HG02798 (cell line): ENCODE data around the gene SLC38A8.

ENCODE experiments used
- ATAC-seq: cut with Tn5 transposase; IDR thresholded peaks from one replicate; pipeline ENCODE4 v1.9.1; 2021; ENCODE audit warnings: mild to moderate bottlenecking; ENCODE audit not compliant: unreplicated experiment, poor library complexity

SLC38A8 gene

DNA sequence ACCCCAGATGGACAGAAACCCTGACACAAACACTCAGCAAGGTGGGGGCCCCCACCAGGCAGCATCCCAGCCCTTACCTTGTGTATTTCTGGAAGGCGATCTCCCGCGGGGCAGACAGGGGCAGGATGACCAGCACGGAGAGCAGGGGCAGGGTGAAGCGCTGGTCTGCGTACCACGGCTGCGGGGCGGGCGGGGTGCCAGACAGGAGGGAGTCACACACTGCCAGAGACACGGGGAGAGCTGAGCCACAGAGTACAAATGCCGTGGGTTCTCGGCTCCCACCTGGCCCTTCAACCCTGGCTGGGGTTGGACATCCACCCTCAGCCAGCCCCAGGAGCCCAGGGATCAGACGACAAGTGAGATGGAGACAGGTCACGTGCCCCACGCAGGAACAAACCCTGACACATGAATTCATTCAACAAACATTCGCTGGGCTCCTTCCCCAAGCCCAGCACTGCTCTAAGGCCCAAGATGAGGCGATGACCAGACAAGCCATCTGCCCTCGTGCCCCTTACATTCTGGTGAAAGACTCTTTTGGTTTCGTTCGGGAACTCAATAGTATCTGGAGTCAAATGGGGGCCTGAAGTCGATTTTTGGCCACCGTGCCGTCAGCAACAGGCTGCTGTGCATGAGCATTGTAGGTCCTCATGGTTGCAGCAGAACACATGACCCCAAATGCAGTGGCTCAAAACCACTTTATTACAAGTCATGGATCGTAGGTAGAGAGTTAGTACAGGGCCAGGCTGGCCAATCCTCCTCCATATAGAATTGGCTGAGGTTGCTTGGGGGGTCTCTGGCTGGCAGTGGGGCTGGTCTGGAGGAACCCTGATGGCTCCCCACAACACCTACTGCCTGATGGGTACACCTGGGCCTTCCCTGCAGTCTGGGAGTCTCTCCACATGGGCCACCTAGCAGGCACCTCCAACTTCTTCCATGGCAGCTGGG lies 9.1 kb downstream of the SLC38A8 start:
- no peak for ATAC-seq

GRCh38 chr16:84032458-84033178 lies 10.0 kb downstream of the SLC38A8 start:
- no peak for ATAC-seq

GRCh38 chr16:84031556-84031955 lies 11.0 kb downstream of the SLC38A8 start:
- no peak for ATAC-seq

GRCh38 chr16:84029297-84030047 lies 13.1 kb downstream of the SLC38A8 start:
- no peak for ATAC-seq

GRCh38 chr16:84027625-84028024 lies 15.0 kb downstream of the SLC38A8 start:
- ATAC-seq = no peak

DNA sequence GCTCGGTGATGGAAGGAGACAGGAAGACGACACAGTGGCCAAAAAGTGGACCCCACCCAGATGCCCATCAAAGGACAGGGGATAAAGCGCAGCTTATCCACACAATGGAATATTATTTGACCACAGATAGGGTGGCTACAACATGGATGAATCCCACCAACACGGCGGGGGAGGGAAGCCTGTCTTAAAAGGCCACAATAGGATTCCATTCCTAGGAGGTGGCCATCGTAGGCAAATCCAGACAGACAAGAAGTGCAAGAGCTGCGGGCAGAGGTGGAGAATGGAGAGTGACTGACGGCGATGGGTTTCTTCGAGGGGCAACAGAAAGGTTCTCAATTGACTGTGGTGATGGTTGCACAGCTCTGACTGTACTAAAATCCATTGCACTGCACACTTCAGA lies 16.0 kb downstream of the SLC38A8 start:
- no peak for ATAC-seq

- ATAC-seq = no peak
These were observed 17.7 kb downstream of the SLC38A8 start for GRCh38 chr16:84024854-84025253.

DNA sequence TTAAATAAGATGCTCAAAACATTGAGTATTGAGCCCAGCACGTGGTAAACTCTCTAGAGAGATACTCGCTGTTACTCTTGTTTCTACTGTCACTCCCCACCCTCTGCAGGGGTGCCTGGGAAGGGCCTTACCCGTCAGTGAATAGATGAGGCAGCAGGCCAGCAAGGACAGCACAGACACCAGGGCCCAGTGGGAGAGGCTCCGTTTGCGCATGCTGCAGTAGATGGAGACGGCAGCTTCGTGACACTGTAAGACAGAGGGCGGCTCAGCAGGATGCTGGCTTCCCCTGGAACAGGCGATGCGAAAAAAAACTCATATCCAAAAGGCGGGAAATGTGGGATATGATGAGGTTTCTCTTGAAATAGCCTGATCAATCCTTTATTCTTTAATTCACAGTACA lies 20.0 kb downstream of the SLC38A8 start:
- no peak for ATAC-seq

- no peak for ATAC-seq
These were observed 21.1 kb downstream of the SLC38A8 start for GRCh38 chr16:84021488-84021887.

DNA sequence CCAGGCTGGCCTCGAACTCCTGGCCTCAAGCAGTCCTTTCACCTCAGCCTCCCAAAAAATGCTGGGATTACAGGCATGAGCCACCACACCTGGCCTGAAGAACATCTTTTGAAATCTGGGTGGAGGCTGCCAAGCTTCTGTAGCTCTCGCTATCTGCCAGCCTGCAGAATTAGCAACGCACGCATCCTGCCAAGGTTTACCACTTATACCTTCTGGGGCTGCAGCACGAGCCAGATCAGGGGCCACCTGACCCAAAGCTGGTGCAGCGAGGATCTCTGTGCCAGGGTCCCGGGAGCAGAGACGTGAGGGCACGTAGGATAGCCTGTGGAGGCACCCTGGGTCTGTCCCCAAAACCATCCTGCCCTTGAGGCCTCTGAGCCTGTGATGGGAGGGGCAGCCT lies 22.2 kb downstream of the SLC38A8 start:
- ATAC-seq = no peak

- no peak for ATAC-seq
These were observed 23.9 kb downstream of the SLC38A8 start for GRCh38 chr16:84018710-84019109.

DNA sequence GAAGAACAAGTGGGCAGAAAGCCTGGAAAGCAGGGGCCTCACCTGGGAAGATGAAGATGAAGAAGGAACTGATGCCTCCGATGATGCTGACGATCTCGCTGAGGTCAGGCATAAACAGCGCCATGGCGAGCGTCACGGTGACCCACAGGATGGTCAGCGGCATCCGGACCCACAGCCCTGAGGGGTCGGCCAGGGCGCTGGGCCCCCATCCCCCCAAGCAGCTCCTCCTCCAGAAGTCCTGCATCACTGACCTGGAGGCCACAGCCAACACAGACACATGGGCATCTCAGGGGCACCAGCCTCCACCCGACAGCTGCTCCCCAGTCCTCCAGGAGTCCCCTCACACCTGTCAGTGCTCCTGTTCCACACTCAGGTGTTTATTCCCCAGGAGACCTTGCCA lies 26.1 kb downstream of the SLC38A8 start:
- ATAC-seq = no peak

GRCh38 chr16:84015399-84015798 lies 27.2 kb downstream of the SLC38A8 start:
- ATAC-seq = no peak

GRCh38 chr16:84014570-84015327 lies 27.8 kb downstream of the SLC38A8 start:
- no peak for ATAC-seq

- peak; percentile 70 for ATAC-seq
These were observed 28.6 kb downstream of the SLC38A8 start for GRCh38 chr16:84013787-84014569.

GRCh38 chr16:84009282-84009681 lies 33.3 kb downstream of the SLC38A8 start:
- ATAC-seq = no peak

DNA sequence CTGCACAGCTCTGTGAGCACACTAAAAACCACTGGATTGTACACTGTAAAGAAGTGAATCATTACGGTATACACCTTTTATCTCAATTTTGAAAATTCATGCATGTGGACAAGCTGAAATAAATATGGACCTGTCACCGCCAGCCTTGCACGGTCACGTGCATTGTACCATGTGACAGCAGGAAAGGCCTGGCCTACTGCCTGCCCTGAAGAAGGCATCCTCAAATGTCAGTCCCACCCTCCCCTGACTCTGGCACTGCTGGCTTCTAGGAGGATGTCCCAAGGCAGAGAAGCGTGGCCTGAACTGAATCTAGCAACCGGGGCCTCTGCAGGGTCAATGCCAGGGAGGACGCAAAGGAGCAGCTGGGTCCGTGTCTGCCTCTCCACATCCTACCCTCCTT lies 34.6 kb downstream of the SLC38A8 start:
- no peak for ATAC-seq

GRCh38 chr16:84007520-84007919 lies 35.1 kb downstream of the SLC38A8 start:
- ATAC-seq = no peak

- no peak for ATAC-seq
These were observed 37.2 kb downstream of the SLC38A8 start for GRCh38 chr16:84005391-84005790.
